K562 (cell line): Measurements from ENCODE around the gene LMOD1. TPM values are rescaled to one million over a fixed set of nuclear protein-coding genes. Genes with fewer than 3 reads are reported as not detected.
A peak's percentile ranks its signal among the peaks of the same experiment; 100 is the strongest.

Experiments used
- CBX3 ChIP-seq, 2 experiments: IDR thresholded peaks; 1 replicate in 1 of 2; 2 replicates in 1 of 2; pipeline ENCODE4 v1.6.1; 2012; ENCODE audit warnings: inconsistent platforms in 2 of 2, low read length in 2 of 2, borderline replicate concordance in 1 of 2, control low read depth in 1 of 2
- CHD7 ChIP-seq: fragments of 200-600 bp; sonication (generic); IDR thresholded peaks from one replicate; pipeline ENCODE4 v1.6.1; 2012; ENCODE audit warnings: mild to moderate bottlenecking, low read depth, low read length, inconsistent platforms
- ETV6 ChIP-seq, 3 experiments: fragments of 150-350 bp in 1 of 3; sonication (generic) in 1 of 3; formaldehyde crosslinking in 1 of 3; IDR thresholded peaks; 2 replicates each; pipeline versions ENCODE4 v1.6.1 to v1.8.0; 2014 to 2022; ENCODE audit warnings: borderline replicate concordance in 2 of 3, low read depth in 2 of 3, antibody characterized with exemption in 1 of 3, low read length in 1 of 3, mild to moderate bottlenecking in 1 of 3, missing genetic modification reagents in 1 of 3
- IRF9 ChIP-seq: fragments of 450-650 bp; IDR thresholded peaks from 2 replicates; pipeline ENCODE4 v1.6.1; 2016; ENCODE audit warnings: missing biosample characterization, missing genetic modification characterization
- JUNB ChIP-seq: fragments of 450-650 bp; formaldehyde crosslinking; conservative IDR thresholded peaks from 2 replicates; pipeline ENCODE4 v1.4.0; 2020; ENCODE audit warnings: mild to moderate bottlenecking
- MECOM ChIP-seq: fragments of 250-450 bp; sonication (Bioruptor Pico); IDR thresholded peaks from 2 replicates; pipeline ENCODE4 v1.8.0; 2022; ENCODE audit warnings: inconsistent platforms
- NFRKB ChIP-seq: fragments of 450-650 bp; IDR thresholded peaks from 2 replicates; pipeline ENCODE4 v1.6.1; 2016; ENCODE audit warnings: low read depth
- SLC30A9 ChIP-seq: fragments of 250-450 bp; sonication (Bioruptor Pico); IDR thresholded peaks from 2 replicates; pipeline ENCODE4 v1.8.0; 2022; ENCODE audit warnings: mild to moderate bottlenecking, moderate library complexity
- ZKSCAN3 ChIP-seq: fragments of 250-450 bp; sonication (Bioruptor Pico); IDR thresholded peaks from 2 replicates; pipeline ENCODE4 v1.4.0; 2020
- polyA plus RNA-seq, 8 experiments: library from polyadenylated mRNA; depleted of rRNA in 4 of 8; stranded (reverse) in 5 of 8; unstranded in 3 of 8; fragments of >200 nt; fragmentation: Nextera tagmentation in 2 of 8; fragmentation: Illumina TruSeq in 1 of 8; extraction: Ambion mirVana in 2 of 8; extraction: Trizol in 1 of 8; gene quantifications; 2 replicates each; pipeline versions ENCODE4 v1.2.1 to v1.2.3, GENCODE V29; 2011 to 2014; ENCODE audit warnings: inconsistent platforms in 1 of 8, missing spikeins in 1 of 8
- total RNA-seq, 7 experiments: library from RNA; depleted of rRNA in 6 of 7; stranded (reverse); fragments of >200 nt in 6 of 7; fragmentation: Illumina TruSeq in 2 of 7; extraction: Trizol in 2 of 7; gene quantifications; 2 replicates each; pipeline versions ENCODE4 v1.2.1 to v1.2.3, GENCODE V29; 2011 to 2021; ENCODE audit warnings: low replicate concordance in 1 of 7
- TF ChIP-seq, protein P1 (sequence below): fragments of 450-650 bp; IDR thresholded peaks from 2 replicates; pipeline ENCODE4 v1.6.1; 2018; ENCODE audit not compliant: partially characterized antibody

The LMOD1 gene
- total and polyA plus RNA-seq, 9 of the 15 experiments (the other 6 are each of a cell fraction or from before 2014, with no cell fraction given): 0.03 to 0.54 (median 0.38) TPM; not detected in 1

- TF ChIP-seq CHD7 (no peak), MECOM (peak; percentile 93), ZKSCAN3 (CRISPR knock-in tag) (no peak), IRF9 (no peak), SLC30A9 (no peak), NFRKB (no peak), JUNB (CRISPR knock-in tag) (no peak), CBX3 (IDR thresholded peaks at IDR 0.05; ENCODE audit: borderline replicate concordance in 1 of 2, low read length in 2 of 2) (peak in 1 of 2 experiments; percentile 4; a peak in 1 of 3 replicates), ETV6 (IDR thresholded peaks at IDR 0.05; ENCODE audit: borderline replicate concordance in 1 of 2, low read depth in 2 of 2, low read length in 1 of 2) (0 out of 4 replicates have a peak, but pooled peaks of 1 of the 2 experiments have one; percentile 21), ETV6 (CRISPR knock-in tag; IDR thresholded peaks at IDR 0.05; ENCODE audit: borderline replicate concordance) (no peak)
- TF ChIP-seq, protein P1, sequence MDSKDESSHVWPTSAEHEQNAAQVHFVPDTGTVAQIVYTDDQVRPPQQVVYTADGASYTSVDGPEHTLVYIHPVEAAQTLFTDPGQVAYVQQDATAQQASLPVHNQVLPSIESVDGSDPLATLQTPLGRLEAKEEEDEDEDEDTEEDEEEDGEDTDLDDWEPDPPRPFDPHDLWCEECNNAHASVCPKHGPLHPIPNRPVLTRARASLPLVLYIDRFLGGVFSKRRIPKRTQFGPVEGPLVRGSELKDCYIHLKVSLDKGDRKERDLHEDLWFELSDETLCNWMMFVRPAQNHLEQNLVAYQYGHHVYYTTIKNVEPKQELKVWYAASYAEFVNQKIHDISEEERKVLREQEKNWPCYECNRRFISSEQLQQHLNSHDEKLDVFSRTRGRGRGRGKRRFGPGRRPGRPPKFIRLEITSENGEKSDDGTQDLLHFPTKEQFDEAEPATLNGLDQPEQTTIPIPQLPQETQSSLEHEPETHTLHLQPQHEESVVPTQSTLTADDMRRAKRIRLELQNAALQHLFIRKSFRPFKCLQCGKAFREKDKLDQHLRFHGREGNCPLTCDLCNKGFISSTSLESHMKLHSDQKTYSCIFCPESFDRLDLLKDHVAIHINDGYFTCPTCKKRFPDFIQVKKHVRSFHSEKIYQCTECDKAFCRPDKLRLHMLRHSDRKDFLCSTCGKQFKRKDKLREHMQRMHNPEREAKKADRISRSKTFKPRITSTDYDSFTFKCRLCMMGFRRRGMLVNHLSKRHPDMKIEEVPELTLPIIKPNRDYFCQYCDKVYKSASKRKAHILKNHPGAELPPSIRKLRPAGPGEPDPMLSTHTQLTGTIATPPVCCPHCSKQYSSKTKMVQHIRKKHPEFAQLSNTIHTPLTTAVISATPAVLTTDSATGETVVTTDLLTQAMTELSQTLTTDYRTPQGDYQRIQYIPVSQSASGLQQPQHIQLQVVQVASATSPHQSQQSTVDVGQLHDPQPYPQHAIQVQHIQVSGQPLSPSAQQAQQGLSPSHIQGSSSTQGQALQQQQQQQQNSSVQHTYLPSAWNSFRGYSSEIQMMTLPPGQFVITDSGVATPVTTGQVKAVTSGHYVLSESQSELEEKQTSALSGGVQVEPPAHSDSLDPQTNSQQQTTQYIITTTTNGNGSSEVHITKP: no peak
These were observed 21.1 kb downstream of the LMOD1 start (continued) for GRCh38 chr1:201925301-201925567.
